K562 treated with DMSO at 1 percent for 48 hours (cell line): ENCODE results near the gene FAM83C. TPM values are rescaled to one million over a fixed set of nuclear protein-coding genes. Genes with fewer than 3 reads are reported as not detected.

Experiments
- total RNA-seq: library from RNA; unstranded; fragments of 300-600 nt; gene quantifications from 2 replicates; pipeline ENCODE4 v1.2.3, GENCODE V29; 2022; ENCODE audit warnings: low replicate concordance; ENCODE audit errors: extremely low read depth

FAM83C gene
- not detected in 2 replicates for total RNA-seq

GRCh38 chr20:35291654-35292503, at the start of gene FAM83C:
FAM83C (minus strand) TSS chr20:35292425; CDS start chr20:35292304, 121 bp downstream.

GRCh38 chr20:35284267-35284991, 7.8 kb downstream of the FAM83C start, which contains the start of gene EIF6:
EIF6 (minus strand) TSS chr20:35284772; CDS start chr20:35284487, 285 bp downstream.

GRCh38 chr20:35277531-35278395, 14.5 kb downstream of the FAM83C start, which contains the start of gene MMP24OS:
MMP24OS (minus strand) TSS chr20:35278122; CDS start chr20:35277929, 193 bp downstream.

Other genes with a start within 250 kb of the FAM83C start
- gene TRPC4AP, start 199.6 kb downstream of the FAM83C start, total RNA-seq, result not detected in 2 replicates
- gene EDEM2, start 145.1 kb downstream of the FAM83C start, total RNA-seq, result not detected in 2 replicates
- gene PROCR, start 120.4 kb downstream of the FAM83C start, total RNA-seq, result 1,138 TPM in 1 of 2 replicates, not detected in the other
- not detected in 2 replicates for gene MMP24, start 65.7 kb downstream of the FAM83C start, total RNA-seq
- not detected in 2 replicates for gene MMP24OS, start 14.3 kb downstream of the FAM83C start, total RNA-seq
- gene EIF6, start 7.7 kb downstream of the FAM83C start, total RNA-seq, result not detected in 2 replicates
- not detected in 2 replicates for gene UQCC1, start 119.5 kb upstream of the FAM83C start, total RNA-seq
- gene GDF5, start 145.8 kb upstream of the FAM83C start, total RNA-seq, result not detected in 2 replicates
- not detected in 2 replicates for gene CEP250, start 163.2 kb upstream of the FAM83C start, total RNA-seq
- not detected in 2 replicates for gene C20orf173, start 237.2 kb upstream of the FAM83C start, total RNA-seq
- gene ERGIC3, start 249.7 kb upstream of the FAM83C start, total RNA-seq, result not detected in 2 replicates